ENCODE results near the gene PGM2L1. TPM values are rescaled to one million over a fixed set of nuclear protein-coding genes. Genes with fewer than 3 reads are reported as not detected.

Gene PGM2L1
- total and polyA plus RNA-seq, 2 experiments from 2014 or later = 4.7 to 5.6 TPM

GRCh38 chr11:74326665-74327064 is 71.6 kb downstream of the PGM2L1 start:
- H3K36me3 ChIP-seq = no peaks in the 10 kb centered on the region
- no peak for TF ChIP-seq CTCF (IDR thresholded peaks at IDR 0.05; ENCODE audit: low read depth, low read length)
- no peak overlapping the region for H3K4me3 ChIP-seq
- H3K9me3 ChIP-seq (ENCODE audit: low read depth) = no peaks in the 10 kb centered on the region
- H3K4me1 ChIP-seq (ENCODE audit: low read depth) = peaks cover 3% of the 10 kb centered on the region
- no peaks in the 10 kb centered on the region for H3K27me3 ChIP-seq
- no peak overlapping the region for H3K27ac ChIP-seq
- no peak for DNase-seq (ENCODE audit: low read depth in 1 of 2, low spot score in 1 of 2)

DNA sequence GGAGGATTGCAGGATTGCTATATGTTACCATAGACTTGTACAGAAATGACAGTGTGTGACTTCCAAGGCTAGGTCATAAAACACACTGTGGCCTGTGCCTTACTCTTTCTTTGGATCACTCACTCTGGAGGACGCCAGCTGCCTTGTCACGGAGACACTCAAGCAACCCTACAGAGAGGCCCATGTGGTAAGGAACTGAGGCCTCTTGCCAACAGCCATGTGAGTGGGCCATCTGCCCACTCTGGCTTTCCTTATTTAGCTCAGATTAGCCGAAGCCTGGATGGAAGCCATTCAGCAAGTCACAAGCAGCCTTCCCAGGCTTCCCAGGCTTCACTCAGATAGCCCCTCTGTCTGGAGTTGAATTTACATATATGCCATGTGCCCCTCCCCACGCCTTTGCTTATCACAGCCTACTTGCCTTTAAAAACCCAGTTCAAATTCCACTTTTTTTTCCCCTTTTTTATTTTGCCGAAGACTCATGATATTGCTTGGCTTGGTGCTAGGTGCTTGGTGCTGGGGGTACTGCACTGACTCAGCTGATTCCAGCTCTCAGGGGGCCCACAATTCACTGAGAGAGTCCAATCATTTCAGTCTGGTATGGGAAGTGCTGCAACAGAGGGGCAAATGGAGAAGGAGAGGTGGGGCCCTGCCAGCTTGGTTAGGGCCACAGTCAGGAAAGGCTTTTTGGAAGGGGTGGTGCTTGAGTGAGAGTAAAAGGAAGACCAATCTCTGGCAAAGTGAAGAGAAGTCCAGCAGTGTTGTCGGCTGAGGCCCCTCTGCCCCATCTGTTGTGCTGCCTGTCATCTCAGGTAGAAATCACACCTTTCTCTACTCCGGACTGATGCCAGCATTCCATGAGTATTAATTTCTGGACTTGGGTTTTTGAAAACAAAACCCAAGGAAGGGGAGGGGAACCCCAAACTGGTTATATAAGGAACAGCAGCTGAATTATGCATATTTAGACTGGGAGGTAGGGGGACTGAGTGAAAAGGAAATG is 72.3 kb downstream of the PGM2L1 start:
- Histone ChIP-seq H3K27me3 (no peaks in the 10 kb centered on the region), H3K36me3 (no peaks in the 10 kb centered on the region), H3K4me1 (ENCODE audit: low read depth) (peaks cover 3% of the 10 kb centered on the region), H3K4me3 (no peak overlapping the region), H3K9me3 (ENCODE audit: low read depth) (no peaks in the 10 kb centered on the region), H3K27ac (no peak overlapping the region)
- no peak for TF ChIP-seq CTCF (IDR thresholded peaks at IDR 0.05; ENCODE audit: low read depth, low read length)
- peak in 1 of 2 donors; percentile 96 for DNase-seq (ENCODE audit: low read depth in 1 of 2, low spot score in 1 of 2)

DNA sequence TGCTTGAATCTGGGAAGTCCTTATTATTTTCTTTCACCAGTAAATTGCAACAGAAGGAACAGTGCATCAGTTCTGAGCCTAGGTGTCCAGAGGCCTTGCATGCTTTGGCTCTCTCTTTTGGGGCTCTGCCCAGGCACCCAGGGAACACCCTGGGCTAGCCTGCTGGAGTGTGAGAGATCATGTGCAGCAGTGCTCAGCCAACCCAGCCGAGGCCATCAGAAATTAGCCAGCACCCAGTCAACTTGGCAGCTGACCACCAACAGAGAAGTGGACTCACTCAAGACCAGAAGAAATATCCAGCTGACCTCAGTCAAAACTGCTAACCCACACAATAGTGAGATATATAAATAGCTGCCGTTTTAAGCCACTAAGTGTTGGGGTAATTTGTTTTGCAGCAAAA is 75.6 kb downstream of the PGM2L1 start:
- Histone ChIP-seq H3K27ac (no peak overlapping the region), H3K4me1 (ENCODE audit: low read depth) (peaks cover 3% of the 10 kb centered on the region), H3K27me3 (no peaks in the 10 kb centered on the region), H3K9me3 (ENCODE audit: low read depth) (no peaks in the 10 kb centered on the region), H3K36me3 (no peaks in the 10 kb centered on the region), H3K4me3 (no peak overlapping the region)
- DNase-seq (ENCODE audit: low read depth in 1 of 2, low spot score in 1 of 2) = peak in 1 of 2 donors; percentile 60
- no peak for TF ChIP-seq CTCF (IDR thresholded peaks at IDR 0.05; ENCODE audit: low read depth, low read length)

- H3K36me3 ChIP-seq = no peaks in the 10 kb centered on the region
- no peaks in the 10 kb centered on the region for H3K9me3 ChIP-seq (ENCODE audit: low read depth)
- H3K27ac ChIP-seq = no peak overlapping the region
- H3K27me3 ChIP-seq = no peaks in the 10 kb centered on the region
- peaks cover 3% of the 10 kb centered on the region for H3K4me1 ChIP-seq (ENCODE audit: low read depth)
- TF ChIP-seq CTCF (IDR thresholded peaks at IDR 0.05; ENCODE audit: low read depth, low read length) = peak; percentile 78
- H3K4me3 ChIP-seq = no peak overlapping the region
- DNase-seq (ENCODE audit: low read depth in 1 of 2, low spot score in 1 of 2) = peak; percentile 42 to 64
Measured at GRCh38 chr11:74321487-74322188, 76.6 kb downstream of the PGM2L1 start.

GRCh38 chr11:74320538-74320937 is 77.7 kb downstream of the PGM2L1 start:
- DNase-seq (ENCODE audit: low read depth in 1 of 2, low spot score in 1 of 2) = no peak
- Histone ChIP-seq H3K27me3 (no peaks in the 10 kb centered on the region), H3K27ac (no peak overlapping the region), H3K4me3 (no peak overlapping the region), H3K36me3 (no peaks in the 10 kb centered on the region), H3K4me1 (ENCODE audit: low read depth) (peaks cover under 1% of the 10 kb centered on the region), H3K9me3 (ENCODE audit: low read depth) (no peaks in the 10 kb centered on the region)
- TF ChIP-seq CTCF (IDR thresholded peaks at IDR 0.05; ENCODE audit: low read depth, low read length) = no peak
